Mononuclear cell (primary cell): ENCODE measurements around the gene NXN. TPM values are rescaled to one million over a fixed set of nuclear protein-coding genes. Genes with fewer than 3 reads are reported as not detected.
"Not testable (repeated sequence)": the region's sequence is repeated elsewhere in the genome, so short reads cannot be mapped to it uniquely, and the experiment has no call there.

Source experiments
- H3K27me3 ChIP-seq: 2 replicates; pipeline ENCODE4 v1.6.0; 2011; ENCODE audit warnings: low read length, control low read depth; ENCODE audit not compliant: insufficient read depth
- H3K4me1 ChIP-seq: 2 replicates; pipeline ENCODE4 v1.5.1; 2011; ENCODE audit warnings: mild to moderate bottlenecking, low read length, control low read depth; ENCODE audit not compliant: insufficient read depth
- H3K4me3 ChIP-seq: 2 replicates; pipeline ENCODE4 v1.5.1; 2011; ENCODE audit warnings: mild to moderate bottlenecking, low read length, moderate library complexity
- H3K9me3 ChIP-seq: 2 replicates; pipeline ENCODE4 v1.5.1; 2011; ENCODE audit warnings: low read depth, mild to moderate bottlenecking, control low read depth, low read length
- total RNA-seq: library from RNA; depleted of rRNA; stranded (reverse); fragments of >200 nt; gene quantifications from one replicate; pipeline ENCODE4 v1.2.3, GENCODE V29; 2012

NXN gene
- total RNA-seq, 1 donor, result 0.52 TPM

- H3K4me1 ChIP-seq, result no peaks in the 10 kb centered on the region
- no peaks in the 10 kb centered on the region for H3K9me3 ChIP-seq
- no peak overlapping the region for H3K4me3 ChIP-seq
- H3K27me3 ChIP-seq, result peaks cover 15% of the 10 kb centered on the region
Measured at GRCh38 chr17:850851-851763, 128.5 kb downstream of the NXN start.

- Histone ChIP-seq H3K27me3 (peaks cover 15% of the 10 kb centered on the region), H3K4me3 (no peak overlapping the region), H3K9me3 (no peaks in the 10 kb centered on the region), H3K4me1 (no peaks in the 10 kb centered on the region)
Measured at GRCh38 chr17:850086-850850, 129.3 kb downstream of the NXN start.

DNA sequence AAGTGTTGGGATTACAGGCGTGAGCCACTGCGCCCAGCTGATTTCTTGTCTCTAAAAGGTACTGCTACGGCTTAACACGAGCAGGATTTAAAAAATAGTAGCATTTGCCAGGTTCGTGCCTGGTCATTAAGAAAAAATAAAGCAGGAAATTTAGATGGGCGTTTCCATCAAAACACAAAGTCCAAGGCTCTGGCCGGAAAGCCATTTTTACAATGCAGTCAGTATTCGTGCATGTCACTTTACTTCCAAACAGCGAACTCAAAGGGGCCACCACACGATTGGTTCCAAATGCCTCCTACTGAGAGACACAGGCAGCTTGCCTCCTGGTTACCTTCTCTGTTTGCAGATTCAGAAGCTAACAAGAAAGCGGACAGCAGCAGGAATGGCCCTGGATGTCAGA is 131.2 kb downstream of the NXN start:
- H3K9me3 ChIP-seq, result no peaks in the 10 kb centered on the region
- H3K4me3 ChIP-seq, result no peak overlapping the region
- no peaks in the 10 kb centered on the region for H3K4me1 ChIP-seq
- peaks cover 15% of the 10 kb centered on the region for H3K27me3 ChIP-seq

DNA sequence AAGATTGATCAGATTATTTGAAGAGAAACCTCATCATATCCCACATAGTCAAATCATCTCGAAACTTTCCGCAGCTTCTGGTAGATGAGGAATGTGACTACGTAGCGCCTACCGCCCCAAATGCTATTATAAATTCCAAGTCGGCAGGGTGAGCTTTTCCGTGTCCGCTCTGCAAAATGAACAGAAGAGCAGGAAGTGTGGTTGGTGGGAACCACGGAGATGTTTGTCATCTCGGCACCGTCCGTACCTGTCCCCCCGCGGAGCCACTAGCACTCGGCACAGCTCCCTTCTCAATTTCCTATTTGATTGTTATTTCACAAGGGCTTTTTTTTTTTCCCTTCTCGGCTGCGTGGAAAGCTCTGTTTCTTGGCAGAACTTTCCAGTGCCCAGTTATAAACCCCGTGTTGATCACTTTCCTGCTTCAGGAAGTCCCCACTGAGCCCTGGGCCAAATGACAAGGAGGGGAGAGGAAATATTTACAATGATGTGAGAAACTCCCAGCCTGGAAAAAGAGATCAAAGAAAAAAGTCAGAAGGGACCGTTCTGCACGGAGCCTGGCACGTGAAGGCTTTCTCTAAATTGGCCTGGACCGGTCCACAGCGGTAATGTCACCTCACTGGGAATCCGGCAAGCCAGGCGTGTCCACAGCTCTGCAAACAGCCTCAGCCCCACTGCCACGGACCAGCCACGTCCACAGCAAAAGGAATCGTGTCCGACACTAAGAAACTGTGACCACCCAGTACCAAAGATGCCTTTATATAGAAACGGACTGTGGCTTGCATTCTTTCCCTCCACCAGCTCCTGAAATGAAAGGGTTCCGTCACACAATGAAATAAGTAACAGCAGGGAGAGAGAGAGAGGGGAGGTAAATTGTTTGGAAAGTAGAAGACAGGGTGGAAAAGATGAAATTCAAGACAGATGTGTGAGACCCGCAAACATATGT is 132.4 kb downstream of the NXN start:
- Histone ChIP-seq H3K9me3 (no peaks in the 10 kb centered on the region), H3K4me3 (no peak overlapping the region), H3K27me3 (peaks cover 15% of the 10 kb centered on the region), H3K4me1 (no peaks in the 10 kb centered on the region)

- no peaks in the 10 kb centered on the region for H3K9me3 ChIP-seq
- no peaks in the 10 kb centered on the region for H3K4me1 ChIP-seq
- H3K27me3 ChIP-seq, result peaks cover 1% of the 10 kb centered on the region
- no peak overlapping the region for H3K4me3 ChIP-seq
Measured at GRCh38 chr17:841313-841712, 138.3 kb downstream of the NXN start.

DNA sequence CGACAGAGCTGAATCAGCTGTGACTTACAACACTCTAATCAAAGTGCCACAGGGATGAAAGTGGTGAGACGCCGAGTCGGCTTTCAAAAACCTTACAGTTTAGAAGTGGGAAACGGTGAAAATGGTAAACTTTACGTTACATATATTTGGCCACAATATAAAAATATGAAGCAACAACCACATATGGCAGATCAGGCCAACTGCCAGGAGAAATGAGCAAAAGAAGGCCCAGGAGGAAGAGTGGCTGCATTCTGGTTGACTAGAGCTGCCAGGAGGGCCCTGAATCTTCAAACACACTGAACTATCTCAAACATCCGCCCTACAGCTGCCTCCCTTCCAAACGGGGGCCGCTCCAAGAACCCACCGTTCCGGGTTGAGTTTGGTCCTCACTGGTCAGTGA is 141.1 kb downstream of the NXN start:
- no peaks in the 10 kb centered on the region for H3K9me3 ChIP-seq
- no peak overlapping the region for H3K4me3 ChIP-seq
- no peaks in the 10 kb centered on the region for H3K27me3 ChIP-seq
- no peaks in the 10 kb centered on the region for H3K4me1 ChIP-seq

DNA sequence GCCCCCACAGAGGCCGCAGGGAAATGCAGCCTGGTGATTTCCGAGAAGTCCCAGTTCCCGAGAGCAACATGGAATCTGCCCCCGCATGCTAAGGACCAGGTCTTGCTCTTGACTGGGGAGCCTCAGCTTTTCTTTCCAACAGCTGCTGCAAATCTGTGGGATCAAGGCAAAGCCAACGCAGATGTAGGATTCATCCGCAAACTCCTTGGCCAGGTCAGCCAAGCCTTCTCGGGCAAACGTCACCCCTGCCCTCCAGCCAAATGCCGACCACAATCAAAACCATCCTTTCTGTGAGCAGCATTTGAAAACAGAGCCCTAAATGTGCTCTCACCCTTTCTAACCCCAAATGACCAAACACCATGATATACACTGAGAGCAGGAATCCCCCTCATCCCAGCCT is 143.4 kb downstream of the NXN start:
- H3K9me3 ChIP-seq, result no peaks in the 10 kb centered on the region
- no peak overlapping the region for H3K4me3 ChIP-seq
- no peaks in the 10 kb centered on the region for H3K4me1 ChIP-seq
- H3K27me3 ChIP-seq, result no peaks in the 10 kb centered on the region

GRCh38 chr17:835721-836120 is 143.9 kb downstream of the NXN start:
- H3K9me3 ChIP-seq, H3K4me3 ChIP-seq, H3K27me3 ChIP-seq, H3K4me1 ChIP-seq: not testable (repeated sequence)

- Histone ChIP-seq H3K4me3 (no peak overlapping the region), H3K27me3 (no peaks in the 10 kb centered on the region), H3K4me1 (no peaks in the 10 kb centered on the region), H3K9me3 (no peaks in the 10 kb centered on the region)
Measured at GRCh38 chr17:835263-835662, 144.3 kb downstream of the NXN start.

DNA sequence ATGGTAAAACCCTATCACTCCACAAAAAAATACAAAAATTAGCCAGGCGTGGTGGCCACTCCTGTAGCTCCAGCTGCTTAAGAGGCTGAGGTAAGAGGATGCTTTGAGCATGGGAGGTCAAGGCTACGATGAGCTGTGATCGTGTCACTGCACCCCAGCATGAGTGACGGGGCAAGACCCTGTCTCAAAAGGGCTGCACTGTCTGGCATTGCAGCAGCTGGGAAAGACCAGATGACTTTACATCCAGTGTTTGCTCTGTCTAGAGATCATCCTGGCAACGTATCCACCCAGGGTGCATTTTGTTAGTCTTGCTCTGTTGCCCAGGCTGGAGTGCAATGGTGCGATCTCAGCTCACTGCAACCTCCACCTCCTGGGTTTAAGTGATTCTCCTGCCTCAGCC is 145.4 kb downstream of the NXN start:
- Histone ChIP-seq H3K4me1 (no peaks in the 10 kb centered on the region), H3K27me3 (no peaks in the 10 kb centered on the region), H3K9me3 (no peaks in the 10 kb centered on the region), H3K4me3 (no peak overlapping the region)

DNA sequence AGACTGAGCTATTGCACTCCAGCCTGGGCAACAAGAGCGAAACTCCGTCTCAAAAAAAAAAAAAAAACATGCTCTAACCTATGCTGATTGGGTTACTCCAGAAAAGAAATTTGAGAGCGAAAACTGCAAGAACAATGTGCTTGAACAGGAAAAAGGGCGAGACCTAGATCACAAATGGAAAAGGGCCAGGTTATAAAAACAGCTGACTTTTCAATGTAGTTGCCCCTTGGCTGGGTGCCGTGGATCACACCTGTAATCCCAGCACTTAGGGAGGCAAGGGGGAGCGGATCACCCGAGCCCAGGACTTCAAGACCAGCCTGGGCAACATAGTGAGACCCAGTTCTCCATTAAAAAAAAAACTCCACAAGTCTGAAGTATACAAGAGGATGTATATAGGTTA is 148.6 kb downstream of the NXN start:
- no peak overlapping the region for H3K4me3 ChIP-seq
- H3K27me3 ChIP-seq, result no peaks in the 10 kb centered on the region
- H3K4me1 ChIP-seq, result no peaks in the 10 kb centered on the region
- no peaks in the 10 kb centered on the region for H3K9me3 ChIP-seq

DNA sequence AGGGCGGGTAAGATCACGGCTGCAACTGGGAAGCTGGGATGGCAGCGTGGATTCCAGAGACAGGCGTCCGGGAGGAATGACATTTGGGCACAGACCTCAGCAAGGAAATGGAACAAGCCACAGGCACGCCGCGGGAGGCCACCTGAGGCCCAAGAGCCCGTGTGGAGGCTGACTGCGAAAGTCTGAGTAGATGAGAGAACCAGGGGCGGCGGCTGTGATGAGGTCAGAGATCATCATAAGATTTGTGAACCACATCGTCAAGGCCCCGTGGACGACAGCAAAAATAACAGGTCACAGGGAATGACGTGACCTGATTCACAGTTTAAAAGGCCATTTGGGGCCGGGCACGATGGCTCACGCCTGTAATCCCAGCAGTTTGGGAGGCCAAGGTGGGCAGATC is 149.2 kb downstream of the NXN start:
- no peaks in the 10 kb centered on the region for H3K9me3 ChIP-seq
- no peaks in the 10 kb centered on the region for H3K27me3 ChIP-seq
- no peak overlapping the region for H3K4me3 ChIP-seq
- H3K4me1 ChIP-seq, result no peaks in the 10 kb centered on the region

DNA sequence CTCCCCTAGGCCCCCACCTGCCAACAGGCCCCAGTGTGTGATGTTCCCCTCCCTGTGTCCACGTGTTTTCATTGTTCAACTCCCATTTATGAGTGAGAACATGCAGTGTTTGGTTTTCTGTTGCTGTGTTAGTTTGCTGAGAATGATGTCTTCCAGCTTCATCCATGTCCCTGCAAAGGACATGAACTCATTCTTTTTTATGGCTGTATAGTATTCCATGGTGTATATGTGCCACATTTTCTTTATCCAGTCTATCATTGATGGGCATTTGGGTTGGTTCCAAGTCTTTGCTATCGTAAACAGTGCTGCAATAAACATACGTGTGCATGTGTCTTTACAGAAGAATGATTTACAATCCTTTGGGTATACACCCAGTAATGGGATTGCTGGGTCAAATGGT is 150.0 kb downstream of the NXN start:
- H3K27me3 ChIP-seq, H3K4me3 ChIP-seq, H3K4me1 ChIP-seq, H3K9me3 ChIP-seq: not testable (repeated sequence)

GRCh38 chr17:828761-829160 is 150.8 kb downstream of the NXN start:
- H3K4me1 ChIP-seq, result no peaks in the 10 kb centered on the region
- H3K9me3 ChIP-seq, result no peaks in the 10 kb centered on the region
- no peak overlapping the region for H3K4me3 ChIP-seq
- no peaks in the 10 kb centered on the region for H3K27me3 ChIP-seq

DNA sequence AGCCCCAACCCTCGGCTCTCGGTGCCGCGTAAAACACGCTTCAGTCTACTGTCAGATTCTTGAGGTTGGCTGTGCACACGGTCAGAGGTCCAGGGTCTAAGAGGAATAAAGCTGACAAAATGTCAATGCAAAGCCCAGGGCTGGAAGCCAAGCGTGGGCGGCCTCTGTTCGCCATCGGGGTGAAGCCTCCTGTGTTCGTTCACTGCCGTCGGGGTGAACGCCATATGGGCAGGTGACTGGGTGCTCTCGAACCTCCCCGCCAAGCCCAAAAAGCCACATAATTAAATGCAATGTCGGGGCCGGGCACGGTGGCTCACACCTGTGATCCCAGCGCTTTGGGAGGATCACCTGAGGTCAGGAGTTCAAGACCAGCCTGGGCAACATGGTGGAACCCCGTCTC is 152.8 kb downstream of the NXN start:
- H3K4me1 ChIP-seq, result no peaks in the 10 kb centered on the region
- no peaks in the 10 kb centered on the region for H3K9me3 ChIP-seq
- no peak overlapping the region for H3K4me3 ChIP-seq
- H3K27me3 ChIP-seq, result no peaks in the 10 kb centered on the region
